A549 (cell line): ENCODE results near the gene CNTN4. TPM values are rescaled to one million over a fixed set of nuclear protein-coding genes. Genes with fewer than 3 reads are reported as not detected.

Experiments
- ATAC-seq, 2 experiments: fragments of 200-7000 bp in 1 of 2; fragments of >200 bp in 1 of 2; cut with Nextera tagmentation in 1 of 2; cut with Tn5 transposase in 1 of 2; 3 replicates each; pipeline versions ENCODE4 v1.8.0 to v1.9.1; 2018 to 2020; ENCODE audit warnings: mild to moderate bottlenecking in 1 of 2, moderate library complexity in 1 of 2
- CTCF ChIA-PET: fragments of 300-600 bp; sonication (Branson Sonifier 250); formaldehyde crosslinking; extraction: SDS; loops from one replicate; lab custom pipeline; 2021; ENCODE audit warnings: antibody characterized with exemption, inconsistent platforms; lab: Yijun Ruan, JAX
- POLR2A ChIA-PET: fragments of 350-600 bp; formaldehyde crosslinking; extraction: SDS; loops from one replicate; lab custom pipeline; 2021; ENCODE audit warnings: antibody characterized with exemption, inconsistent platforms; lab: Yijun Ruan, JAX
- DNase-seq, 2 experiments: peaks; one replicate each; pipeline versions ENCODE4 v3.0.0 to v3.0.0-alpha.2; 2011 to 2016; ENCODE audit warnings: low read depth in 1 of 2, low spot score in 1 of 2
- FAIRE-seq: peaks from 2 replicates; lab custom pipeline; 2011; peaks lifted over from hg19 to GRCh38; lab: Jason Lieb, UNC
- H3K27ac ChIP-seq, 2 experiments: fragments of >200 bp; sonication (Bioruptor Twin); formaldehyde crosslinking; 3 replicates each; pipeline ENCODE4 v1.5.1; 2016 to 2017
- H3K4me1 ChIP-seq: fragments of >200 bp; sonication (Bioruptor Twin); formaldehyde crosslinking; 3 replicates; pipeline ENCODE4 v1.6.1; 2016
- H3K4me2 ChIP-seq: fragments of >200 bp; sonication (Bioruptor Twin); formaldehyde crosslinking; 3 replicates; pipeline ENCODE4 v1.6.1; 2016
- H3K4me3 ChIP-seq: fragments of >200 bp; sonication (Bioruptor Twin); formaldehyde crosslinking; 3 replicates; pipeline ENCODE4 v1.5.1; 2016
- H3K9me3 ChIP-seq: fragments of >200 bp; sonication (Bioruptor Twin); formaldehyde crosslinking; 3 replicates; pipeline ENCODE4 v1.6.1; 2016
- BCL3 ChIP-seq: fragments of >200 bp; sonication (Bioruptor Twin); formaldehyde crosslinking; IDR thresholded peaks from 3 replicates; pipeline ENCODE4 v1.6.1; 2016
- BHLHE40 ChIP-seq: IDR thresholded peaks from 2 replicates; pipeline ENCODE4 v1.6.1; 2012; ENCODE audit warnings: low read depth, low read length, inconsistent platforms
- CBX2 ChIP-seq: fragments of 200-600 bp; sonication (generic); IDR thresholded peaks from 2 replicates; pipeline ENCODE4 v1.6.1; 2016; ENCODE audit warnings: low read depth, mild to moderate bottlenecking, borderline replicate concordance
- CHD2 ChIP-seq: fragments of 150-350 bp; IDR thresholded peaks from 2 replicates; pipeline ENCODE4 v1.6.1; 2014; ENCODE audit warnings: low read length; ENCODE audit not compliant: partially characterized antibody
- CHD4 ChIP-seq: fragments of 200-600 bp; sonication (generic); IDR thresholded peaks from 2 replicates; pipeline ENCODE4 v1.6.1; 2016; ENCODE audit warnings: antibody characterized with exemption, mild to moderate bottlenecking, borderline replicate concordance
- E2F6 ChIP-seq: IDR thresholded peaks from 2 replicates; pipeline ENCODE4 v1.6.1; 2012; ENCODE audit warnings: low read depth, borderline replicate concordance
- EP300 ChIP-seq, 2 experiments: fragments of >200 bp; sonication (Bioruptor Twin); formaldehyde crosslinking; IDR thresholded peaks; 2 replicates in 1 of 2; 3 replicates in 1 of 2; pipeline ENCODE4 v1.6.1; 2016 to 2017
- FOXS1 ChIP-seq: fragments of 250-450 bp; sonication (Bioruptor Pico); IDR thresholded peaks from 2 replicates; pipeline ENCODE4 v1.5.0; 2020; ENCODE audit warnings: mild to moderate bottlenecking, moderate library complexity
- HES2 ChIP-seq: fragments of >200 bp; sonication (Bioruptor Twin); formaldehyde crosslinking; IDR thresholded peaks from 2 replicates; pipeline ENCODE4 v1.6.1; 2016
- HOXA7 ChIP-seq: fragments of 250-450 bp; sonication (Bioruptor Pico); IDR thresholded peaks from 2 replicates; pipeline ENCODE4 v1.5.0; 2020; ENCODE audit warnings: mild to moderate bottlenecking, moderate library complexity
- JUN ChIP-seq, 2 experiments: fragments of >200 bp; sonication (Bioruptor Twin); formaldehyde crosslinking; IDR thresholded peaks; 2 replicates in 1 of 2; 3 replicates in 1 of 2; pipeline ENCODE4 v1.6.1; 2016 to 2017
- JUNB ChIP-seq: fragments of >200 bp; sonication (Bioruptor Twin); formaldehyde crosslinking; IDR thresholded peaks from 2 replicates; pipeline ENCODE4 v1.6.1; 2016
- KDM1A ChIP-seq: fragments of 200-600 bp; sonication (generic); IDR thresholded peaks from 2 replicates; pipeline ENCODE4 v1.6.1; 2016; ENCODE audit warnings: low read depth, mild to moderate bottlenecking
- MAFK ChIP-seq: fragments of 450-650 bp; IDR thresholded peaks from 2 replicates; pipeline ENCODE4 v1.6.1; 2014; ENCODE audit not compliant: partially characterized antibody
- MAX ChIP-seq: IDR thresholded peaks from 2 replicates; pipeline ENCODE4 v1.6.1; 2012
- MAZ ChIP-seq: fragments of 150-350 bp; IDR thresholded peaks from 2 replicates; pipeline ENCODE4 v1.6.1; 2014; ENCODE audit warnings: antibody characterized with exemption, low read depth, low read length, borderline replicate concordance
- MYC ChIP-seq: IDR thresholded peaks from 2 replicates; pipeline ENCODE4 v1.6.1; 2012; ENCODE audit warnings: mild to moderate bottlenecking, inconsistent platforms, low read length, improper control_type of control experiment, borderline replicate concordance
- NFE2L2 ChIP-seq: fragments of 150-350 bp; conservative IDR thresholded peaks from 2 replicates; pipeline ENCODE4 v1.6.1; 2014; ENCODE audit warnings: low read length
- PHF8 ChIP-seq: fragments of 200-600 bp; sonication (generic); IDR thresholded peaks from 2 replicates; pipeline ENCODE4 v1.6.1; 2016; ENCODE audit warnings: low read depth, mild to moderate bottlenecking, antibody characterized with exemption, moderate library complexity, borderline replicate concordance
- POLR2A ChIP-seq: IDR thresholded peaks from 2 replicates; pipeline ENCODE4 v1.6.1; 2012; ENCODE audit warnings: mild to moderate bottlenecking, low read length
- POLR2AphosphoS2 ChIP-seq: conservative IDR thresholded peaks from 2 replicates; pipeline ENCODE4 v1.6.1; 2012; ENCODE audit warnings: low read length, improper control_type of control experiment, inconsistent platforms
- RARB ChIP-seq: fragments of 250-450 bp; sonication (Bioruptor Pico); IDR thresholded peaks from 2 replicates; pipeline ENCODE4 v1.8.0; 2021; ENCODE audit warnings: mild to moderate bottlenecking, moderate library complexity
- RNF2 ChIP-seq: fragments of 200-600 bp; sonication (generic); IDR thresholded peaks from 2 replicates; pipeline ENCODE4 v1.6.1; 2016; ENCODE audit warnings: low read depth, mild to moderate bottlenecking, antibody characterized with exemption, moderate library complexity, borderline replicate concordance
- SMC3 ChIP-seq: fragments of >200 bp; sonication (Bioruptor Twin); formaldehyde crosslinking; IDR thresholded peaks from 3 replicates; pipeline ENCODE4 v1.6.1; 2018; ENCODE audit warnings: inconsistent platforms
- ZC3H11A ChIP-seq: fragments of 450-650 bp; IDR thresholded peaks from 2 replicates; pipeline ENCODE4 v1.6.1; 2014; ENCODE audit warnings: antibody characterized with exemption, mild to moderate bottlenecking
- ZSCAN20 ChIP-seq: fragments of 250-450 bp; sonication (Bioruptor Pico); IDR thresholded peaks from 2 replicates; pipeline ENCODE4 v1.8.0; 2022; ENCODE audit warnings: mild to moderate bottlenecking, moderate library complexity
- WGBS: methylation state at CpG from one replicate; pipeline ENCODE4 v1.1.6; 2017; ENCODE audit errors: missing lambda C conversion rate; 5-methylcytosine and 5-hydroxymethylcytosine counted together
- polyA plus RNA-seq, 4 experiments: library from polyadenylated mRNA; depleted of rRNA in 3 of 4; stranded (reverse); fragments of >200 nt; fragmentation: RNase III in 1 of 4; extraction: RNeasy Plus Mini Kit Qiagen cat#74134 plus additional on column Dnase treatment in 1 of 4; gene quantifications; 2 replicates in 3 of 4; 3 replicates in 1 of 4; pipeline ENCODE4 v1.2.3, GENCODE V29; 2011 to 2017

Gene CNTN4
- polyA plus RNA-seq, 2 of the 4 experiments (the other 2 are of a cell fraction), result 0.03 TPM; not detected in 1

- TF ChIP-seq RARB (no peak), RNF2 (no peak), CHD4 (no peak), BHLHE40 (no peak), HES2 (no peak), FOXS1 (CRISPR knock-in tag) (no peak), MAFK (no peak), E2F6 (no peak), MYC (no peak), CBX2 (no peak)
- no peaks in the 10 kb centered on the region for H3K9me3 ChIP-seq
- CTCF ChIA-PET, result no interaction called here
- FAIRE-seq, result no peak
- no peak for ATAC-seq
- WGBS, result 7% methylated on average over 3 of the region's 3 CpGs
- no peak overlapping the region for H3K4me3 ChIP-seq
- DNase-seq, result no peak
- no peak overlapping the region for H3K4me2 ChIP-seq
- POLR2A ChIA-PET, result no interaction called here
- H3K27ac ChIP-seq, result no peak overlapping the region
- no peaks in the 10 kb centered on the region for H3K4me1 ChIP-seq
These were observed 236.3 kb downstream of the CNTN4 start for GRCh38 chr3:2334921-2335320.

- H3K4me1 ChIP-seq, result no peaks in the 10 kb centered on the region
- FAIRE-seq (no peak), DNase-seq (no peak), ATAC-seq (no peak)
- TF ChIP-seq JUNB, result no peak
- no peak for TF ChIP-seq CBX2
- ChIA-PET CTCF (no interaction called here), POLR2A (no interaction called here)
- no peak overlapping the region for H3K4me3 ChIP-seq
- H3K27ac ChIP-seq, result no peak overlapping the region
- H3K4me2 ChIP-seq, result no peak overlapping the region
- WGBS, result 47% methylated on average over 5 of the region's 5 CpGs
- H3K9me3 ChIP-seq, result no peaks in the 10 kb centered on the region
These were observed 244.5 kb downstream of the CNTN4 start for GRCh38 chr3:2343031-2343682.

- no peaks in the 10 kb centered on the region for H3K4me1 ChIP-seq
- FAIRE-seq, result no peak
- no peak for ATAC-seq
- TF ChIP-seq FOXS1 (CRISPR knock-in tag) (no peak), NFE2L2 (no peak), CHD2 (no peak), EP300 (IDR thresholded peaks at IDR 0.05) (no peak), PHF8 (no peak), CBX2 (no peak), BHLHE40 (no peak), JUN (IDR thresholded peaks at IDR 0.05) (no peak), ZSCAN20 (CRISPR knock-in tag) (no peak), MAZ (no peak), SMC3 (no peak), BCL3 (no peak), KDM1A (no peak), MAX (no peak), POLR2AphosphoS2 (no peak), HOXA7 (CRISPR knock-in tag) (no peak), POLR2A (no peak), ZC3H11A (no peak)
- DNase-seq, result no peak
- H3K9me3 ChIP-seq, result no peaks in the 10 kb centered on the region
- 17% methylated on average over 6 of the region's 28 CpGs for WGBS
- no peak overlapping the region for H3K4me3 ChIP-seq
- H3K27ac ChIP-seq, result no peak overlapping the region
- ChIA-PET POLR2A (no interaction called here), CTCF (no interaction called here)
- H3K4me2 ChIP-seq, result no peak overlapping the region
These were observed 253.6 kb downstream of the CNTN4 start for GRCh38 chr3:2352134-2352762.
